Endothelial cell of umbilical vein (primary cell): ENCODE measurements around the gene TTLL9. TPM values are rescaled to one million over a fixed set of nuclear protein-coding genes. Genes with fewer than 3 reads are reported as not detected.

ENCODE experiments used
- BruUV-seq: library from RNA; stranded (reverse); fragments of 400-500 nt; replicated peaks from 2 replicates; lab custom pipeline; 2021; lab: Mats Ljungman, UMichigan
- CTCF ChIA-PET: fragments of 300-600, 350-600 bp; sonication (Branson Sonifier 250); formaldehyde crosslinking; loops from one replicate; lab custom pipeline; 2021; ENCODE audit warnings: antibody characterized with exemption, inconsistent platforms; lab: Charles Lee
- POLR2A ChIA-PET: fragments of 300-600, 350-600 bp; sonication (Branson Sonifier 250); formaldehyde crosslinking; loops from one replicate; lab custom pipeline; 2021; ENCODE audit warnings: antibody characterized with exemption, inconsistent platforms; lab: Charles Lee
- DNase-seq: peaks from one replicate; pipeline ENCODE4 v3.0.0-alpha.2; 2011; ENCODE audit warnings: low read depth, low spot score
- FAIRE-seq: peaks from 2 replicates; lab custom pipeline; 2011; peaks lifted over from hg19 to GRCh38; lab: Jason Lieb, UNC
- H2AFZ ChIP-seq: 2 replicates; pipeline ENCODE4 v1.6.0; 2012; ENCODE audit warnings: low read depth, low read length, control low read depth, inconsistent platforms
- H3K27ac ChIP-seq: 2 replicates; pipeline ENCODE4 v1.5.1; 2011; ENCODE audit warnings: low read depth, mild to moderate bottlenecking, control low read depth, low read length, moderate library complexity; ENCODE audit not compliant: insufficient read depth
- H3K27me3 ChIP-seq, 2 experiments: 2 replicates each; pipeline versions ENCODE4 v1.6.0 to v1.6.1; 2011; ENCODE audit warnings: low read length in 2 of 2, mixed read lengths in 1 of 2; ENCODE audit not compliant: control insufficient read depth in 2 of 2, insufficient read depth in 2 of 2
- H3K36me3 ChIP-seq, 2 experiments: 2 replicates in 1 of 2; 3 replicates in 1 of 2; pipeline ENCODE4 v1.5.1; 2011; ENCODE audit warnings: low read length in 2 of 2, mild to moderate bottlenecking in 1 of 2, moderate library complexity in 1 of 2; ENCODE audit not compliant: control insufficient read depth in 2 of 2, insufficient read depth in 2 of 2; ENCODE audit errors: extremely low read depth in 1 of 2
- H3K4me1 ChIP-seq: 3 replicates; pipeline ENCODE4 v1.5.1; 2011; ENCODE audit warnings: mild to moderate bottlenecking, low read length; ENCODE audit not compliant: control insufficient read depth, insufficient read depth; ENCODE audit errors: extremely low read depth
- H3K4me2 ChIP-seq: 2 replicates; pipeline ENCODE4 v1.6.1; 2011; ENCODE audit warnings: low read length, control low read depth, mixed read lengths; ENCODE audit not compliant: insufficient read depth
- H3K4me3 ChIP-seq, 3 experiments: fragments of 200-600 bp in 1 of 3; sonication (generic), shearing (Covaris generic) in 1 of 3; replicated peaks in 1 of 3; 2 replicates each; pipeline ENCODE4 v1.5.1; 2011 to 2016; ENCODE audit warnings: control low read depth in 3 of 3, low read length in 3 of 3, mild to moderate bottlenecking in 2 of 3, inconsistent platforms in 1 of 3, low read depth in 1 of 3, moderate library complexity in 1 of 3; ENCODE audit not compliant: insufficient read depth in 1 of 3
- H3K79me2 ChIP-seq: 2 replicates; pipeline ENCODE4 v1.6.0; 2012; ENCODE audit warnings: low read length, inconsistent platforms; ENCODE audit not compliant: control insufficient read depth, insufficient read depth
- H3K9ac ChIP-seq: replicated peaks from 2 replicates; pipeline ENCODE3; 2011; ENCODE audit warnings: low read length, control low read depth; ENCODE audit not compliant: insufficient read depth; ENCODE audit errors: extremely low read depth
- H3K9me1 ChIP-seq: replicated peaks from 3 replicates; pipeline ENCODE4 v1.6.0; 2011; ENCODE audit warnings: mild to moderate bottlenecking, low read length; ENCODE audit not compliant: control insufficient read depth, insufficient read depth; ENCODE audit errors: extremely low read depth
- H3K9me3 ChIP-seq: replicated peaks from 2 replicates; pipeline ENCODE4 v1.5.1; 2012; ENCODE audit warnings: low read length, inconsistent platforms; ENCODE audit not compliant: control insufficient read depth, insufficient read depth
- H4K20me1 ChIP-seq: replicated peaks from 2 replicates; pipeline ENCODE3; 2011; ENCODE audit warnings: mild to moderate bottlenecking, low read length; ENCODE audit not compliant: control insufficient read depth, insufficient read depth; ENCODE audit errors: extremely low read depth
- CTCF ChIP-seq, 2 donors: IDR thresholded peaks; 1 replicate in 1 of 2; 2 replicates in 1 of 2; pipeline ENCODE4 v1.5.1; 2011; ENCODE audit warnings: low read length in 2 of 2, mild to moderate bottlenecking in 2 of 2, moderate library complexity in 2 of 2, control low read depth in 1 of 2, inconsistent platforms in 1 of 2, low read depth in 1 of 2; ENCODE audit not compliant: insufficient read depth in 1 of 2; ENCODE audit errors: extremely low read depth in 1 of 2
- EZH2 ChIP-seq: IDR thresholded peaks from 2 replicates; pipeline ENCODE4 v1.6.1; 2012; ENCODE audit warnings: borderline replicate concordance, low read depth, mild to moderate bottlenecking, moderate library complexity, low read length, inconsistent platforms; ENCODE audit not compliant: severe bottlenecking
- FOS ChIP-seq: IDR thresholded peaks from 2 replicates; pipeline ENCODE4 v1.6.1; 2011; ENCODE audit warnings: mild to moderate bottlenecking, low read length, moderate library complexity, borderline replicate concordance; ENCODE audit not compliant: insufficient read depth
- GATA2 ChIP-seq: IDR thresholded peaks from 2 replicates; pipeline ENCODE4 v1.7.0; 2011; ENCODE audit warnings: low read depth, mild to moderate bottlenecking, moderate library complexity, mixed read lengths, low read length; ENCODE audit not compliant: insufficient read length, insufficient read depth
- JUN ChIP-seq: IDR thresholded peaks from 2 replicates; pipeline ENCODE4 v1.6.1; 2011; ENCODE audit warnings: borderline replicate concordance, low read depth; ENCODE audit not compliant: insufficient read length, insufficient read depth
- MAX ChIP-seq: IDR thresholded peaks from 2 replicates; pipeline ENCODE4 v1.6.1; 2011; ENCODE audit not compliant: insufficient read depth, insufficient read length
- MYC ChIP-seq: IDR thresholded peaks from one replicate; pipeline ENCODE4 v1.6.1; 2011; ENCODE audit warnings: mild to moderate bottlenecking, low read depth, low read length
- POLR2A ChIP-seq: IDR thresholded peaks from 2 replicates; pipeline ENCODE4 v1.6.1; 2012; ENCODE audit warnings: low read depth, mild to moderate bottlenecking, control low read depth, low read length
- POLR2AphosphoS5 ChIP-seq: IDR thresholded peaks from 2 replicates; pipeline ENCODE4 v1.6.1; 2012; ENCODE audit warnings: low read depth, mild to moderate bottlenecking, control low read depth, low read length, moderate library complexity; ENCODE audit not compliant: insufficient read depth
- dilution Hi-C: fragments of 300-500 bp; cut with MboI; formaldehyde crosslinking; loops from one replicate; pipeline ENCODE4 v1.15.0; 2019; ENCODE audit warnings: low sequenced_read_pairs; ENCODE audit not compliant: extremely low pct_ligation_motif_present
- intact Hi-C: fragments of 100-400 bp; cut with micrococcal nuclease; formaldehyde crosslinking; loops from one replicate; pipeline ENCODE4 v1.10.0; 2022
- polyA plus RNA-seq, 4 experiments: library from polyadenylated mRNA; depleted of rRNA in 3 of 4; stranded (reverse) in 3 of 4; unstranded in 1 of 4; fragments of >200 nt; gene quantifications; 2 replicates each; pipeline versions ENCODE4 v1.2.1 to v1.2.3, GENCODE V29; 2011 to 2012; ENCODE audit warnings: missing spikeins in 1 of 4
- total RNA-seq: library from RNA; stranded (reverse); gene quantifications from 2 replicates; pipeline ENCODE4 v1.2.3, GENCODE V29; 2021

The TTLL9 gene
- total and polyA plus RNA-seq, 2 donors (not counting 3 experiments of a cell fraction or from before 2014, with no cell fraction given) = 0.03 TPM; not detected in 1

- DNase-seq = no peak
- Histone ChIP-seq H3K4me2 (no peak overlapping the region), H4K20me1 (no peaks in the 10 kb centered on the region), H3K4me3 (no peak overlapping the region), H3K9ac (no peak overlapping the region), H3K36me3 (no peaks in the 10 kb centered on the region), H3K27me3 (peaks cover 4 to 6% of the 10 kb centered on the region in 2 experiments), H3K9me1 (no peaks in the 10 kb centered on the region), H3K9me3 (no peaks in the 10 kb centered on the region), H3K27ac (no peak overlapping the region), H3K4me1 (no peaks in the 10 kb centered on the region), H3K79me2 (no peaks in the 10 kb centered on the region), H2AFZ (no peak overlapping the region)
- dilution Hi-C loops (no loop called here), intact Hi-C loops (loop anchor here (5.0 kb wide), 1 partner anchor 125 kb away; no protein-coding TSS in a partner anchor)
- CTCF ChIA-PET = interaction anchor here (1.3 to 1.5 kb wide), 2 partner anchors 22 to 70 kb away, joined by 3 read pairs; partner anchors contain the start of gene PDRG1
- no peak for FAIRE-seq
- no peak for TF ChIP-seq GATA2
- TF ChIP-seq JUN = no peak
- TF ChIP-seq POLR2AphosphoS5 = no peak
- no peak for TF ChIP-seq MYC
- no peak for TF ChIP-seq MAX
- no peak for TF ChIP-seq FOS
- no peak for TF ChIP-seq CTCF (IDR thresholded peaks at IDR 0.05; ENCODE audit: extremely low read depth in 1 of 2, insufficient read depth in 1 of 2, low read depth in 1 of 2, low read length in 2 of 2)
- no peak for TF ChIP-seq POLR2A
- TF ChIP-seq EZH2 = no peak
- no TSS peak for BruUV-seq
- POLR2A ChIA-PET = no interaction called here
These were observed 11.5 kb downstream of the TTLL9 start for GRCh38 chr20:31881945-31882344.
